Neural progenitor cell (in vitro differentiated cells): ENCODE data around the gene GNL1.

Experiments used
- CTCF ChIP-seq: fragments of 200-600 bp; sonication (generic); IDR thresholded peaks from 2 replicates; pipeline ENCODE4 v1.5.1; 2017; ENCODE audit warnings: antibody characterized with exemption, mild to moderate bottlenecking
- EZH2 ChIP-seq: fragments of 200-600 bp; sonication (generic); IDR thresholded peaks from 2 replicates; pipeline ENCODE4 v1.6.1; 2017; ENCODE audit warnings: antibody characterized with exemption, mild to moderate bottlenecking, moderate library complexity
- EZH2phosphoT487 ChIP-seq: fragments of 200-600 bp; sonication (generic); IDR thresholded peaks from 2 replicates; pipeline ENCODE4 v1.6.1; 2017; ENCODE audit warnings: antibody characterized with exemption

- TF ChIP-seq CTCF (no peak), EZH2 (no peak), EZH2phosphoT487 (no peak)
These were observed 33.6 kb upstream of the GNL1 start for GRCh38 chr6:30589754-30590358.
